Measurements from ENCODE around the gene PGM1.

PGM1 gene

GRCh38 chr1:63669151-63669961, 76.1 kb downstream of the PGM1 start:
- no peak for DNase-seq

GRCh38 chr1:63670164-63670563, 77.0 kb downstream of the PGM1 start:
- no peak for DNase-seq

GRCh38 chr1:63671514-63671913, 78.3 kb downstream of the PGM1 start:
- DNase-seq, result no peak

GRCh38 chr1:63674238-63674864, 81.1 kb downstream of the PGM1 start:
- DNase-seq, result peak; percentile 30

GRCh38 chr1:63674865-63675419, 81.7 kb downstream of the PGM1 start:
- no peak for DNase-seq

GRCh38 chr1:63675420-63675931, 82.3 kb downstream of the PGM1 start:
- DNase-seq, result no peak

GRCh38 chr1:63677497-63677896, 84.3 kb downstream of the PGM1 start:
- DNase-seq, result no peak

- no peak for DNase-seq
These were observed 85.0 kb downstream of the PGM1 start for GRCh38 chr1:63678200-63678599.

- no peak for DNase-seq
These were observed 85.9 kb downstream of the PGM1 start for GRCh38 chr1:63679076-63679475.

- DNase-seq, result no peak
These were observed 86.4 kb downstream of the PGM1 start for GRCh38 chr1:63679589-63679988.

- DNase-seq, result no peak
These were observed 89.7 kb downstream of the PGM1 start for GRCh38 chr1:63682936-63683335.

GRCh38 chr1:63683759-63684158, 90.5 kb downstream of the PGM1 start:
- DNase-seq, result no peak

- no peak for DNase-seq
These were observed 93.5 kb downstream of the PGM1 start for GRCh38 chr1:63686696-63687095.

GRCh38 chr1:63688302-63688890, 95.2 kb downstream of the PGM1 start:
- no peak for DNase-seq

- no peak for DNase-seq
These were observed 97.9 kb downstream of the PGM1 start for GRCh38 chr1:63690966-63691700.

- peak; percentile 16 for DNase-seq
These were observed 98.7 kb downstream of the PGM1 start for GRCh38 chr1:63691701-63692425.

- no peak for DNase-seq
These were observed 100.8 kb downstream of the PGM1 start for GRCh38 chr1:63693944-63694571.

- DNase-seq, result no peak
These were observed 105.0 kb downstream of the PGM1 start for GRCh38 chr1:63698001-63698838.

- DNase-seq, result peak; percentile 87
These were observed 108.0 kb downstream of the PGM1 start for GRCh38 chr1:63701187-63701586.

- peak; percentile 78 for DNase-seq
These were observed 110.5 kb downstream of the PGM1 start for GRCh38 chr1:63703701-63704107.

GRCh38 chr1:63704443-63704842, 111.2 kb downstream of the PGM1 start:
- DNase-seq, result peak; percentile 21
